K562 (cell line): ENCODE results near the gene EN1. TPM values are rescaled to one million over a fixed set of nuclear protein-coding genes. Genes with fewer than 3 reads are reported as not detected.

ENCODE experiments used
- ATAC-seq: fragments of 200-7000 bp; cut with Tn5 transposase; 3 replicates; pipeline ENCODE4 v1.9.1; 2020; ENCODE audit warnings: moderate library complexity
- BruUV-seq: library from RNA; stranded (reverse); fragments of 400-500 nt; replicated peaks from 2 replicates; lab custom pipeline; 2021; lab: Mats Ljungman, UMichigan
- CTCF ChIA-PET: fragments of 300-600 bp; formaldehyde crosslinking; extraction: SDS; loops from one replicate; lab custom pipeline; 2021; ENCODE audit warnings: low intra/inter-chr PET ratio; lab: Yijun Ruan, JAX
- POLR2A ChIA-PET: fragments of 300-600, 350-650 bp; sonication (Branson Sonifier 250); formaldehyde crosslinking; extraction: SDS; loops from one replicate; lab custom pipeline; 2021; ENCODE audit warnings: antibody characterized with exemption, inconsistent platforms; lab: Yijun Ruan, JAX
- DNase-seq, 4 experiments: peaks; one replicate each; pipeline versions ENCODE4 v3.0.0 to v3.0.0-alpha.2; 2011 to 2018; ENCODE audit warnings: low spot score in 3 of 4, mixed read lengths in 3 of 4; ENCODE audit errors: extremely low read depth in 1 of 4
- FAIRE-seq: peaks from 2 replicates; lab custom pipeline; 2011; peaks lifted over from hg19 to GRCh38; lab: Jason Lieb, UNC
- H2AFZ ChIP-seq: 2 replicates; pipeline ENCODE4 v1.6.0; 2011; ENCODE audit warnings: low read depth, low read length, control low read depth, inconsistent platforms
- H3K27ac ChIP-seq: fragments of 200-600 bp; 3 replicates; pipeline ENCODE4 v1.8.0; 2011; ENCODE audit warnings: low read depth, mild to moderate bottlenecking, control low read depth, inconsistent platforms, low read length, moderate library complexity, mixed read lengths; ENCODE audit errors: extremely low read depth
- H3K27me3 ChIP-seq, 2 experiments: fragments of 300-600 bp in 1 of 2; 2 replicates in 1 of 2; 3 replicates in 1 of 2; pipeline versions ENCODE4 v1.6.0 to v1.8.0; 2011; ENCODE audit warnings: inconsistent platforms in 2 of 2, low read length in 2 of 2, mild to moderate bottlenecking in 1 of 2, mixed read lengths in 1 of 2, moderate library complexity in 1 of 2; ENCODE audit not compliant: control insufficient read depth in 2 of 2, insufficient read depth in 2 of 2
- H3K36me3 ChIP-seq: fragments of 300-600 bp; 3 replicates; pipeline ENCODE4 v1.8.0; 2011; ENCODE audit warnings: mild to moderate bottlenecking, low read length, inconsistent platforms; ENCODE audit not compliant: control insufficient read depth, insufficient read depth
- H3K4me1 ChIP-seq, 2 experiments: fragments of 200-600 bp in 1 of 2; replicated peaks in 1 of 2; 2 replicates in 1 of 2; 3 replicates in 1 of 2; pipeline versions ENCODE4 v1.5.1 to v1.8.0; 2011; ENCODE audit warnings: inconsistent platforms in 2 of 2, low read length in 2 of 2, mild to moderate bottlenecking in 1 of 2, mixed read lengths in 1 of 2, moderate library complexity in 1 of 2; ENCODE audit not compliant: control insufficient read depth in 2 of 2, insufficient read depth in 2 of 2
- H3K4me2 ChIP-seq: 2 replicates; pipeline ENCODE4 v1.6.1; 2011; ENCODE audit warnings: low read length, control low read depth, inconsistent platforms, mixed read lengths; ENCODE audit not compliant: insufficient read depth
- H3K4me3 ChIP-seq: fragments of 200-600 bp; sonication (generic), shearing (Covaris generic); 2 replicates; pipeline ENCODE4 v1.5.1; 2016; ENCODE audit warnings: control low read depth, inconsistent platforms
- H3K79me2 ChIP-seq: fragments of 200-600 bp; 3 replicates; pipeline ENCODE4 v1.8.0; 2011; ENCODE audit warnings: low read length, inconsistent platforms; ENCODE audit not compliant: control insufficient read depth, insufficient read depth
- H3K9ac ChIP-seq, 2 experiments: 2 replicates each; pipeline versions ENCODE4 v1.6.0 to v1.6.1; 2011; ENCODE audit warnings: low read depth in 2 of 2, low read length in 2 of 2, control low read depth in 1 of 2, inconsistent platforms in 1 of 2, mild to moderate bottlenecking in 1 of 2, mixed read lengths in 1 of 2; ENCODE audit not compliant: insufficient read depth in 1 of 2
- H3K9me1 ChIP-seq: one replicate; pipeline ENCODE4 v1.6.0; 2011; ENCODE audit warnings: inconsistent platforms, mild to moderate bottlenecking, low read length, moderate library complexity; ENCODE audit not compliant: control insufficient read depth, insufficient read depth
- H3K9me3 ChIP-seq: replicated peaks from 2 replicates; pipeline ENCODE4 v1.5.1; 2011; ENCODE audit warnings: low read depth, low read length, inconsistent platforms; ENCODE audit not compliant: control insufficient read depth, insufficient read depth
- H4K20me1 ChIP-seq: replicated peaks from 2 replicates; pipeline ENCODE4 v1.6.1; 2011; ENCODE audit warnings: low read length, inconsistent platforms, mixed read lengths; ENCODE audit not compliant: control insufficient read depth, insufficient read depth
- CHD1 ChIP-seq: fragments of 200-600 bp; sonication (generic); IDR thresholded peaks from one replicate; pipeline ENCODE4 v1.6.1; 2012; ENCODE audit warnings: mild to moderate bottlenecking, moderate library complexity, low read length, inconsistent platforms
- CHD4 ChIP-seq: fragments of 200-600 bp; sonication (generic); IDR thresholded peaks from 3 replicates; pipeline ENCODE4 v1.6.1; 2012; ENCODE audit warnings: low read depth, mild to moderate bottlenecking, mixed read lengths, low read length, inconsistent platforms; ENCODE audit not compliant: insufficient read depth, insufficient replicate concordance, poor library complexity, severe bottlenecking
- CXXC5 ChIP-seq: fragments of 250-450 bp; sonication (Bioruptor Pico); IDR thresholded peaks from 2 replicates; pipeline ENCODE4 v1.8.0; 2022; ENCODE audit warnings: inconsistent platforms, mild to moderate bottlenecking, moderate library complexity
- FIP1L1 ChIP-seq: fragments of 200-400 bp; formaldehyde crosslinking; IDR thresholded peaks from 2 replicates; pipeline ENCODE4 v1.6.1; 2018; ENCODE audit warnings: mild to moderate bottlenecking, low read depth, low read length; ENCODE audit not compliant: poor library complexity, severe bottlenecking
- MEF2D ChIP-seq: conservative IDR thresholded peaks from 2 replicates; pipeline ENCODE4 v1.6.1; 2016; ENCODE audit warnings: low read depth, missing genetic modification characterization, missing compliant biosample characterization
- NRF1 ChIP-seq, 2 experiments: fragments of 450-650 bp; IDR thresholded peaks in 1 of 2; conservative IDR thresholded peaks in 1 of 2; 2 replicates each; pipeline ENCODE4 v1.6.1; 2014; ENCODE audit warnings: mild to moderate bottlenecking in 2 of 2
- PBX2 ChIP-seq, 2 experiments: IDR thresholded peaks in 1 of 2; conservative IDR thresholded peaks in 1 of 2; 2 replicates each; pipeline ENCODE4 v1.6.1; 2016; ENCODE audit warnings: low read depth in 2 of 2, mild to moderate bottlenecking in 1 of 2, missing compliant biosample characterization in 1 of 2, missing genetic modification characterization in 1 of 2, moderate library complexity in 1 of 2
- RB1 ChIP-seq: fragments of 450-650 bp; IDR thresholded peaks from 2 replicates; pipeline ENCODE4 v1.6.1; 2017; ENCODE audit warnings: low read depth, mild to moderate bottlenecking
- XRCC3 ChIP-seq: fragments of 450-650 bp; IDR thresholded peaks from 2 replicates; pipeline ENCODE4 v1.6.1; 2017; ENCODE audit warnings: mild to moderate bottlenecking, moderate library complexity
- ZNF12 ChIP-seq: sonication (generic); formaldehyde crosslinking; IDR thresholded peaks from 2 replicates; pipeline ENCODE4 v1.4.0; 2020; ENCODE audit warnings: mild to moderate bottlenecking, missing genetic modification reagents
- ZNF121 ChIP-seq: sonication (generic); formaldehyde crosslinking; conservative IDR thresholded peaks from 2 replicates; pipeline ENCODE4 v1.8.0; 2022; ENCODE audit warnings: missing genetic modification reagents
- ZNF165 ChIP-seq: fragments of 250-450 bp; sonication (Bioruptor Pico); IDR thresholded peaks from 2 replicates; pipeline ENCODE4 v1.4.0; 2020; ENCODE audit warnings: borderline replicate concordance
- ZNF584 ChIP-seq: fragments of 200-800 bp; sonication (Bioruptor generic); IDR thresholded peaks from 2 replicates; pipeline ENCODE4 v1.6.1; 2016; ENCODE audit warnings: low read depth, mild to moderate bottlenecking, missing genetic modification characterization, missing compliant biosample characterization
- ZNF780A ChIP-seq: fragments of 250-450 bp; sonication (Bioruptor Pico); IDR thresholded peaks from 2 replicates; pipeline ENCODE4 v1.5.0; 2021; ENCODE audit warnings: mild to moderate bottlenecking
- WGBS: fragments of 100-300 bp; shearing (Covaris generic); methylation state at CpG from one replicate; pipeline ENCODE4 v1.1.6; 2016; ENCODE audit warnings: low coverage, mixed read lengths; ENCODE audit not compliant: insufficient coverage; ENCODE audit errors: missing lambda C conversion rate; 5-methylcytosine and 5-hydroxymethylcytosine counted together
- in situ Hi-C: fragments of 300-500 bp; cut with MboI; formaldehyde crosslinking; loops from 4 replicates; pipeline ENCODE4 v1.15.0; 2018; ENCODE audit warnings: inconsistent platforms, mixed read lengths
- intact Hi-C: fragments of 100-400 bp; cut with micrococcal nuclease; formaldehyde crosslinking; loops from 2 replicates; pipeline ENCODE4 v1.14.2; 2022
- polyA plus RNA-seq, 8 experiments: library from polyadenylated mRNA; depleted of rRNA in 4 of 8; stranded (reverse) in 5 of 8; unstranded in 3 of 8; fragments of >200 nt; fragmentation: Nextera tagmentation in 2 of 8; fragmentation: Illumina TruSeq in 1 of 8; extraction: Ambion mirVana in 2 of 8; extraction: Trizol in 1 of 8; gene quantifications; 2 replicates each; pipeline versions ENCODE4 v1.2.1 to v1.2.3, GENCODE V29; 2011 to 2014; ENCODE audit warnings: inconsistent platforms in 1 of 8, missing spikeins in 1 of 8
- total RNA-seq, 7 experiments: library from RNA; depleted of rRNA in 6 of 7; stranded (reverse); fragments of >200 nt in 6 of 7; fragmentation: Illumina TruSeq in 2 of 7; extraction: Trizol in 2 of 7; gene quantifications; 2 replicates each; pipeline versions ENCODE4 v1.2.1 to v1.2.3, GENCODE V29; 2011 to 2021; ENCODE audit warnings: low replicate concordance in 1 of 7

The EN1 gene
- total and polyA plus RNA-seq, 9 of the 15 experiments (the other 6 are each of a cell fraction or from before 2014, with no cell fraction given): 0.06 to 2.0 (median 0.51) TPM

GRCh38 chr2:118874324-118874723, 26.9 kb upstream of the EN1 start:
- ATAC-seq (no peak), DNase-seq (no peak), FAIRE-seq (no peak)
- BruUV-seq: no TSS peak
- H3K79me2 ChIP-seq: no peaks in the 10 kb centered on the region
- 0% methylated on average over 1 of the region's 3 CpGs for WGBS
- POLR2A ChIA-PET: interaction anchor here (0.5 kb wide), 1 partner anchor 99 kb away, joined by 3 read pairs; no protein-coding TSS in a partner anchor
- H3K9ac ChIP-seq: no peak overlapping the region
- intact Hi-C loops (no loop called here), in situ Hi-C loops (no loop called here)
- no peaks in the 10 kb centered on the region for H3K36me3 ChIP-seq
- H4K20me1 ChIP-seq: no peaks in the 10 kb centered on the region
- H3K27me3 ChIP-seq: peaks cover 0 to 10% of the 10 kb centered on the region in 2 experiments; a peak in 1 of 5 replicates
- no peaks in the 10 kb centered on the region for H3K9me3 ChIP-seq
- no peaks in the 10 kb centered on the region for H3K9me1 ChIP-seq
- no peak overlapping the region for H3K4me2 ChIP-seq
- H2AFZ ChIP-seq: no peak overlapping the region
- no peak for TF ChIP-seq XRCC3
- no peak for TF ChIP-seq ZNF584 (CRISPR knock-in tag)
- TF ChIP-seq CHD1: no peak
- no peak for TF ChIP-seq MEF2D (tag)
- no peak for TF ChIP-seq PBX2 (CRISPR knock-in tag; IDR thresholded peaks at IDR 0.05; ENCODE audit: low read depth)
- TF ChIP-seq PBX2 (tag; conservative IDR thresholded peaks at IDR 0.05; ENCODE audit: low read depth): no peak
- no peak for TF ChIP-seq ZNF121 (CRISPR knock-in tag)
- no peak for TF ChIP-seq CXXC5 (CRISPR knock-in tag)
- no peak for TF ChIP-seq ZNF780A (CRISPR knock-in tag)
- TF ChIP-seq ZNF12 (CRISPR knock-in tag): no peak
- no peak for TF ChIP-seq NRF1 (conservative IDR thresholded peaks at IDR 0.05 in 1 of 2, IDR thresholded peaks at IDR 0.05 in 1 of 2)
- TF ChIP-seq FIP1L1: no peak
- no peak for TF ChIP-seq CHD4
- TF ChIP-seq RB1: no peak
- no peak for TF ChIP-seq ZNF165
- no peaks in the 10 kb centered on the region for H3K4me1 ChIP-seq
- H3K27ac ChIP-seq: no peak overlapping the region
- CTCF ChIA-PET: no interaction called here
- H3K4me3 ChIP-seq: no peak overlapping the region
